ENCODE results near the gene GP1BB. TPM values are rescaled to one million over a fixed set of nuclear protein-coding genes. Genes with fewer than 3 reads are reported as not detected.

The GP1BB gene
- total RNA-seq, 1 donor from 2014 or later: not detected

- intact Hi-C loops (cut with micrococcal nuclease): no loop called here
Observed at GRCh38 chr22:19739911-19740449, 16.6 kb downstream of the GP1BB start.

GRCh38 chr22:19740586-19740985 is 17.2 kb downstream of the GP1BB start:
- intact Hi-C loops (cut with micrococcal nuclease): no loop called here

GRCh38 chr22:19741053-19741452 is 17.7 kb downstream of the GP1BB start:
- intact Hi-C loops (cut with micrococcal nuclease): no loop called here

- intact Hi-C loops (cut with micrococcal nuclease): no loop called here
Observed at GRCh38 chr22:19742160-19743066, 19.1 kb downstream of the GP1BB start.

- intact Hi-C loops (cut with micrococcal nuclease): no loop called here
Observed at GRCh38 chr22:19743081-19743480, 19.7 kb downstream of the GP1BB start.

GRCh38 chr22:19743651-19744050 is 20.3 kb downstream of the GP1BB start:
- intact Hi-C loops (cut with micrococcal nuclease): no loop called here

- intact Hi-C loops (cut with micrococcal nuclease): no loop called here
Observed at GRCh38 chr22:19744350-19745006, 21.1 kb downstream of the GP1BB start.

GRCh38 chr22:19745155-19746101 is 22.1 kb downstream of the GP1BB start:
- intact Hi-C loops (cut with micrococcal nuclease): no loop called here

- intact Hi-C loops (cut with micrococcal nuclease): no loop called here
Observed at GRCh38 chr22:19746726-19747125, 23.4 kb downstream of the GP1BB start.

- intact Hi-C loops (cut with micrococcal nuclease): no loop called here
Observed at GRCh38 chr22:19747551-19747950, 24.2 kb downstream of the GP1BB start.

- intact Hi-C loops (cut with micrococcal nuclease): no loop called here
Observed at GRCh38 chr22:19748139-19748538, 24.8 kb downstream of the GP1BB start.

- intact Hi-C loops (cut with micrococcal nuclease): no loop called here
Observed at GRCh38 chr22:19748991-19749664, 25.8 kb downstream of the GP1BB start.

GRCh38 chr22:19749876-19750275 is 26.5 kb downstream of the GP1BB start:
- intact Hi-C loops (cut with micrococcal nuclease): no loop called here

- intact Hi-C loops (cut with micrococcal nuclease): no loop called here
Observed at GRCh38 chr22:19750507-19751490, 27.5 kb downstream of the GP1BB start.

- intact Hi-C loops (cut with micrococcal nuclease): no loop called here
Observed at GRCh38 chr22:19751497-19752245, 28.3 kb downstream of the GP1BB start.

GRCh38 chr22:19753090-19753842 is 29.9 kb downstream of the GP1BB start:
- intact Hi-C loops (cut with micrococcal nuclease): no loop called here

GRCh38 chr22:19753996-19754700 is 30.8 kb downstream of the GP1BB start:
- intact Hi-C loops (cut with micrococcal nuclease): no loop called here

Measured in T-helper 1 cell treated with Interleukin-12 subunit alpha and Interleukin-12 subunit beta and Interleukin-4 antibody, amounts not matched to agents 30 ng/mL and 1 ng/mL, for 36 hours (primary cell).